Nephron progenitor cell (in vitro differentiated cells): ENCODE data around the gene PDGFRB.

Source experiments
- DNase-seq: peaks from one replicate; pipeline ENCODE4 v3.0.0; 2021
- H3K27ac Mint-ChIP-seq: 2 replicates; pipeline ENCODE4 v1.8.0; 2021; ENCODE audit warnings: mild to moderate bottlenecking, moderate library complexity, mixed read lengths
- H3K27me3 Mint-ChIP-seq: 2 replicates; pipeline ENCODE4 v1.8.0; 2021; ENCODE audit warnings: mild to moderate bottlenecking, low read depth, mixed read lengths; ENCODE audit not compliant: poor library complexity
- H3K36me3 Mint-ChIP-seq: 2 replicates; pipeline ENCODE4 v1.8.0; 2021; ENCODE audit warnings: low read depth, mixed read lengths
- H3K4me1 Mint-ChIP-seq: 2 replicates; pipeline ENCODE4 v1.8.0; 2021; ENCODE audit warnings: mixed read lengths
- H3K4me3 Mint-ChIP-seq: 2 replicates; pipeline ENCODE4 v1.8.0; 2021; ENCODE audit warnings: mild to moderate bottlenecking, moderate library complexity, mixed read lengths
- H3K9me3 Mint-ChIP-seq: 2 replicates; pipeline ENCODE4 v1.8.0; 2021; ENCODE audit warnings: mild to moderate bottlenecking, moderate library complexity, mixed read lengths
- TF ChIP-seq, protein P1 (sequence below): fragments of 200-600 bp; sonication (generic); IDR thresholded peaks from 2 replicates; pipeline ENCODE4 v1.5.0; 2021; ENCODE audit warnings: antibody characterized with exemption

The PDGFRB gene

DNA sequence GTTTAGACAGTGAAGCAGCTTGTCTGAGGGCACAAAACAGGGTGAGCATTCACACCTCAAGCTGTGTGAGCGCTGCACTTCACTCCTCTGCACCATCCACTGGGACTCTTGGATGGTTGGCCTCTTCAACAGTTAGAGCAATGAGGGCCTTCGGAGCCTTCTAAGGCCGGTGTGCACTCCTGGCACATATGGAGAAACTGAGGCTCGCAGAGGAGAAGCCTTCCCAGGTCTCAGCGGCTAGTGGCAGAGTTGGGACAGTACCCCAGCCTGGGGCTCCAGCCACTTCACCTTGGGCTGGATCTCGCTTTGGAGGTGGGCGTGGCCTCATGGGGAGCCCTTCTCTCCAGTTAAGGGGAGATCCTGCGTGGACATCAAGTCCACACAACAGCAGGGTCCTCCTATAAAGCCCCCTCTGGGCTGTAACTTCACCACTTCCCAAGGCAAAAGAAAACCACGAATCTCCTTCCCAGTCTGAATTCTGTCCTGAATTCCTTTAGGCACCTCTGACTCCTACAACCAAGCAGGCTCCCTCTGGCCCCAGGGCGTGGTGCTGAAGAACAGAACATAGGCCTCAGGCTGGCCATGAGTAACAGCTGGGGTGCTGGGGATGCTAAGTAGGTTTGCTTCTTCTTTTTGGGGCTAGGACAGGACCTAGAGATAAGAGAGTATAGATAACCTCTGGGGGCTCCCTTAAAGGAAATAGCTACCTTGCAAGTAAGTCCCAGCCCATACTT, 38.8 kb downstream of the PDGFRB start:
- Mint-ChIP-seq H3K27me3 (no peaks in the 10 kb centered on the region), H3K36me3 (peaks cover 33% of the 10 kb centered on the region), H3K4me3 (no peak overlapping the region), H3K9me3 (no peaks in the 10 kb centered on the region), H3K27ac (no peak overlapping the region), H3K4me1 (peaks cover 30% of the 10 kb centered on the region)
- TF ChIP-seq, protein P1, sequence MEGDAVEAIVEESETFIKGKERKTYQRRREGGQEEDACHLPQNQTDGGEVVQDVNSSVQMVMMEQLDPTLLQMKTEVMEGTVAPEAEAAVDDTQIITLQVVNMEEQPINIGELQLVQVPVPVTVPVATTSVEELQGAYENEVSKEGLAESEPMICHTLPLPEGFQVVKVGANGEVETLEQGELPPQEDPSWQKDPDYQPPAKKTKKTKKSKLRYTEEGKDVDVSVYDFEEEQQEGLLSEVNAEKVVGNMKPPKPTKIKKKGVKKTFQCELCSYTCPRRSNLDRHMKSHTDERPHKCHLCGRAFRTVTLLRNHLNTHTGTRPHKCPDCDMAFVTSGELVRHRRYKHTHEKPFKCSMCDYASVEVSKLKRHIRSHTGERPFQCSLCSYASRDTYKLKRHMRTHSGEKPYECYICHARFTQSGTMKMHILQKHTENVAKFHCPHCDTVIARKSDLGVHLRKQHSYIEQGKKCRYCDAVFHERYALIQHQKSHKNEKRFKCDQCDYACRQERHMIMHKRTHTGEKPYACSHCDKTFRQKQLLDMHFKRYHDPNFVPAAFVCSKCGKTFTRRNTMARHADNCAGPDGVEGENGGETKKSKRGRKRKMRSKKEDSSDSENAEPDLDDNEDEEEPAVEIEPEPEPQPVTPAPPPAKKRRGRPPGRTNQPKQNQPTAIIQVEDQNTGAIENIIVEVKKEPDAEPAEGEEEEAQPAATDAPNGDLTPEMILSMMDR: no peak
- DNase-seq: no peak

DNA sequence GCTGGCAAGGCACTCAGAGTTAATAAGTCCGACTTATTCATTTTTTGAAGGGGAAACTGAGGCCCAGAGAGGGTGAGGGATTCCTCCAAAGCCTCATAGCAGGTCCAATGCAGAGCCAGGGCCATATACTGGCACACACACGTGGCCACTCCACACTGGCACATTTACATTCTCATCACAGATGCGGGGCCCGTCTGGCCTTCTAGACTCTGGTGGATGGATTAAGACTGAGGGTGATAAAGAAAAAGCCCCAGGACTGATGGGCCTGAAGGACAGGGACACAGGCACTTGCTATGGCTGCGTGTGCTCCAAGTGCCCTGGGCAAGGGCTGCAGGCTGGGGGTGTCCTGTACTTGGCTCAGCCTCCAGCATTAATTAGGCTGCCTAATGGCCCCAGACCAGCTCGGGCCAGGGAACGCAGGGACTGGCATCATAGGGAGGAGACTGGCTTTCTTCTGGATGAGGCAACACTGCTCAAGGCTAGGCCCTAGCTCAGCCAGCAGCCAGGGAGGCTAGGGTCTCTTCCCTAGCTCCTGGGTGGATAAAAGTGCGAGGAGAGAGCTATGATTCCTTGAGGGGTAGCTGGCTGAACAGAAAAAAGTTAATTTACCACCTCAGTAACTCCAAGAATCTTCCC, 40.8 kb downstream of the PDGFRB start:
- TF ChIP-seq, protein P1: no peak
- Mint-ChIP-seq H3K9me3 (no peaks in the 10 kb centered on the region), H3K27ac (peak overlapping the region; percentile 54), H3K4me3 (no peak overlapping the region), H3K4me1 (peaks cover 29% of the 10 kb centered on the region), H3K36me3 (peaks cover 20% of the 10 kb centered on the region), H3K27me3 (peaks cover 4% of the 10 kb centered on the region)
- DNase-seq: no peak

DNA sequence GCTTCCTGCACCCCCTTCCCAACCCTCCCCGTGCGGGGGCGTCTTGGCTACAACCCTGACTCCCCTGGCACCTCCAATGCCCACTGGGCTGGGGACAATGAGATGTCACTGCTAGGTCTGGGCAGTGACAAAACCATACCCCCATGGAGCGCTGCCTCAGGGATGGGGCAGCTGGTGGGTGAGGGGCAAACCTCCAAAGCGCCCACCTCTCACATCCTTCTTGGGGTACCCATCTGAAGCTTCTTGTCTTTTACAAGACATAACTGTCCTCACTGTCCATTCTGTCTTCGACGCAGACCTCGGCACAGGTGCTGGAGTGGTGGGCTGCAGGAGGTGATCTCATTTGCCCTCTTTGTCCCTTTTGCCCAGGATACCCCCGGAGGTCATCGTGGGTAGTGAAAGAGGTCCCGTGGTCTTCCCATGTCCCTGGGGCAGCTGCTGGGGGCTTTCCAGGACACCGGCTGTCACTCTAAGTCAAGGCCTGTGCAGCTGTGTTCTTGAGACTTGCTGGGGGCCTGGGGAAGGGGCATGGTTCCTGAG, 41.5 kb downstream of the PDGFRB start:
- no peak overlapping the region for H3K4me3 Mint-ChIP-seq
- no peaks in the 10 kb centered on the region for H3K9me3 Mint-ChIP-seq
- peaks cover 35% of the 10 kb centered on the region for H3K4me1 Mint-ChIP-seq
- DNase-seq: no peak
- H3K36me3 Mint-ChIP-seq: peaks cover 13% of the 10 kb centered on the region
- peaks cover 4% of the 10 kb centered on the region for H3K27me3 Mint-ChIP-seq
- no peak overlapping the region for H3K27ac Mint-ChIP-seq
- TF ChIP-seq, protein P1: no peak

DNA sequence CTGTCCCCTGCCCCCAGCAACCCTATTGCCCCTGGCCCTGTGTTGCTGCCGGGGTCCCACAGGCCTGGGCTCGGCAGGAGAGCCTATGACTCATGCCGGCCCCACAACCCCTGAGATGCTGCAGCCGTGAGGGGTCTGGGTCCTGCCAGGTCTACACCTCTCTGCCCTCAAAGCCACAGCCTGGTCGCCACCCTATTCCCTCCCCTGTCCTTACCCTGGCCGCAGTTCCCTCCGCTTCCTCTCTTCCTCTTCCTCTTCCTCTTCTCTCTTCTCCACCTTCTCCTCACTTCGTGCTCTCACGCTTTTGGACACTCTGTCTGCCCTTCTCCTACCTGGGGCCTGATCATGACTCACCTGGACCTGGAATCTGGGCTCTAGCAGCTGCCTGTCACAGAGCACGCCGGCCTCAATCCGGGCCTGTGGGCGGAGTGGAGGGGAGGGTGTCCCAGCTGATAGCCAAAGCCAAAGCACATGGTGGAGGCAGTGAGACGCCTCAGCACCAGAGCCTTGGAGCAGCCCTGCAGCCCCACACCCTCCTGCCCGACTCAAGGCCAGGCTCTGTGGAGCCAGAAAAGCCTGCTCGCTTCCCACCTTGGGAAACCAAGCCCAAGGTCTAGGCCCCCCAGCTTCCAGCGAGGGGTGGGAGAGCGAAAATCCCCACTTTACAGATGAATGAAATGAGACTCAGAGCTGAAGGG, 42.4 kb downstream of the PDGFRB start:
- DNase-seq: no peak
- H3K36me3 Mint-ChIP-seq: peaks cover 12% of the 10 kb centered on the region
- H3K9me3 Mint-ChIP-seq: no peaks in the 10 kb centered on the region
- no peak overlapping the region for H3K4me3 Mint-ChIP-seq
- peaks cover 4% of the 10 kb centered on the region for H3K27me3 Mint-ChIP-seq
- TF ChIP-seq, protein P1: no peak
- H3K4me1 Mint-ChIP-seq: peaks cover 39% of the 10 kb centered on the region
- peak overlapping the region; percentile 17 for H3K27ac Mint-ChIP-seq

DNA sequence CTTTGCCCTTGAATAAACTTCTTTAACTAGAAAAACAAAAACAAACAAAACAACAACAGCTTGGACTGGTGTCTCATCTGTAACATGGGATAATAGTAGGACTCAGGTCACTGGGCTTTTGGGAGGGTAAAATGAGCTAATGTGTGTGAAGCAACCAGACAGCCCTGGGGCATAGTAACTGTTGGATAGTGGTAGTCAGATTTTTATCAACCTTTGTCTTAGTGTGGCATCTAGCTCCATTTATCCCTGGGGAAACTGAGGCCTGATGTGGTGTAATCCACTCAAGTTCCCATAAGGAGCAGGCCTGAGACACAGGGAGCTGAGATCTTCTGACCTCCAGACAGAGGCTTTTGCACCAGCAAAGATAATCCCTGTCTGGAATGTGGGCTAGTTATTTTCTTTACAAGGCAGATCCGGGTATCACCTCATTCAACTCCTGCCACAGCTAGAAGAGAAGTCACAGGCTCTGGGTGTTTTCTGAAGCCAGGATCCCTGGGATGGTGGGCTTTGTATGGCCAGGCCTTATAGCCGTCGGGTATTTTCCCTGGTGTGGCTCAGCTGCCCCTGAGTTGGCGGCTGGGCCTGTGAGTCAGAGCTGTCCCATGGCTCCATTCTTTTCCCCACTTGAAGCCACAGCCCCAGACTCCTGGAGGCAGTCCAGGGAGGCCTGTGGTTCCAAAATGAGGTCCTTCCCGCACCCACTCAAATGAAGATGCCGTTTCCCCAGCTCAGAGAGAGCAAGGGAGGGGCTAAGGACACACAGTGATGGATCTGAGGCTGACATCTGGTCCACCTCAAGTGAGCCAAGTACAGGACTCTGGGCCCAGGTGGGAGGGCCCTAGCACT, 43.2 kb downstream of the PDGFRB start:
- Mint-ChIP-seq H3K36me3 (peaks cover 6% of the 10 kb centered on the region), H3K27me3 (peaks cover 4% of the 10 kb centered on the region), H3K9me3 (no peaks in the 10 kb centered on the region), H3K27ac (no peak overlapping the region), H3K4me1 (peaks cover 46% of the 10 kb centered on the region), H3K4me3 (no peak overlapping the region)
- DNase-seq: no peak
- TF ChIP-seq, protein P1: no peak
